HepG2 (cell line): ENCODE data around the gene GIPC1. TPM values are rescaled to one million over a fixed set of nuclear protein-coding genes. Genes with fewer than 3 reads are reported as not detected.

Experiments
- AFF4 ChIP-seq: sonication (generic); formaldehyde crosslinking; IDR thresholded peaks from 2 replicates; pipeline ENCODE4 v1.4.0; 2020; ENCODE audit warnings: missing genetic modification reagents
- DDIT3 ChIP-seq: sonication (generic); formaldehyde crosslinking; IDR thresholded peaks from 2 replicates; pipeline ENCODE4 v1.4.0; 2020; ENCODE audit warnings: mild to moderate bottlenecking, missing genetic modification reagents
- EED ChIP-seq: sonication (generic); formaldehyde crosslinking; IDR thresholded peaks from 2 replicates; pipeline ENCODE4 v1.5.0; 2020; ENCODE audit warnings: mild to moderate bottlenecking, missing genetic modification reagents
- EHMT2 ChIP-seq: fragments of 200-600 bp; sonication (generic); IDR thresholded peaks from 2 replicates; pipeline ENCODE4 v1.7.0; 2017; ENCODE audit warnings: antibody characterized with exemption, low read depth, low read length, borderline replicate concordance
- MLXIP ChIP-seq: sonication (generic); formaldehyde crosslinking; IDR thresholded peaks from 2 replicates; pipeline ENCODE4 v1.9.0; 2021; ENCODE audit warnings: missing genetic modification reagents, borderline replicate concordance
- NCOA5 ChIP-seq: sonication (generic); formaldehyde crosslinking; IDR thresholded peaks from 2 replicates; pipeline ENCODE4 v1.4.0; 2020; ENCODE audit warnings: missing genetic modification reagents
- PHF20 ChIP-seq: sonication (generic); formaldehyde crosslinking; IDR thresholded peaks from 2 replicates; pipeline ENCODE4 v1.5.0; 2020; ENCODE audit warnings: mild to moderate bottlenecking, missing genetic modification reagents
- RNF2 ChIP-seq: fragments of 450-650 bp; conservative IDR thresholded peaks from 2 replicates; pipeline ENCODE4 v1.6.1; 2016; ENCODE audit warnings: low read depth
- SP1 ChIP-seq, 2 experiments: fragments of 450-650 bp in 1 of 2; sonication (generic) in 1 of 2; formaldehyde crosslinking in 1 of 2; IDR thresholded peaks; 2 replicates each; pipeline versions ENCODE4 v1.4.0 to v1.6.1; 2016 to 2020; ENCODE audit warnings: missing genetic modification reagents in 1 of 2
- SSRP1 ChIP-seq: IDR thresholded peaks from 2 replicates; pipeline ENCODE4 v1.6.1; 2016; ENCODE audit warnings: control low read depth
- THYN1 ChIP-seq: sonication (generic); formaldehyde crosslinking; IDR thresholded peaks from 2 replicates; pipeline ENCODE4 v1.8.1; 2023; ENCODE audit warnings: low read depth, mild to moderate bottlenecking, moderate library complexity, missing genetic modification reagents, borderline replicate concordance
- ZNF431 ChIP-seq: sonication (generic); formaldehyde crosslinking; IDR thresholded peaks from 2 replicates; pipeline ENCODE4 v1.9.0; 2022; ENCODE audit warnings: missing genetic modification reagents, low read depth, mild to moderate bottlenecking, borderline replicate concordance
- ZNF576 ChIP-seq: sonication (generic); formaldehyde crosslinking; IDR thresholded peaks from 2 replicates; pipeline ENCODE4 v1.4.0; 2020; ENCODE audit warnings: mild to moderate bottlenecking, missing genetic modification reagents
- ZNF773 ChIP-seq: sonication (generic); formaldehyde crosslinking; IDR thresholded peaks from 2 replicates; pipeline ENCODE4 v1.4.0; 2020; ENCODE audit warnings: missing genetic modification reagents, borderline replicate concordance
- polyA plus RNA-seq, 8 experiments: library from polyadenylated mRNA; depleted of rRNA in 3 of 8; stranded (reverse) in 7 of 8; unstranded in 1 of 8; fragments of >200 nt; fragmentation: Illumina TruSeq in 4 of 8; extraction: Trizol in 4 of 8; gene quantifications; 2 replicates each; pipeline versions ENCODE4 v1.2.1 to v1.2.3, GENCODE V29; 2011 to 2016; ENCODE audit warnings: low read depth in 4 of 8, missing spikeins in 1 of 8, mixed read lengths in 1 of 8; ENCODE audit not compliant: insufficient read depth in 1 of 8
- total RNA-seq, 5 experiments: library from RNA; depleted of rRNA; stranded (reverse); fragments of >200 nt; fragmentation: Illumina TruSeq; extraction: Trizol; gene quantifications; 2 replicates each; pipeline ENCODE4 v1.2.3, GENCODE V29; 2016; ENCODE audit warnings: low read depth in 1 of 5
- TF ChIP-seq, protein P1 (sequence below): sonication (generic); formaldehyde crosslinking; conservative IDR thresholded peaks from 2 replicates; pipeline ENCODE4 v1.8.0; 2022; ENCODE audit warnings: low read depth, missing genetic modification reagents
- TF ChIP-seq, protein P2 (sequence below): sonication (generic); formaldehyde crosslinking; IDR thresholded peaks from 2 replicates; pipeline ENCODE4 v1.8.0; 2022; ENCODE audit warnings: missing genetic modification reagents, mild to moderate bottlenecking, moderate library complexity, borderline replicate concordance

Gene GIPC1
- total and polyA plus RNA-seq, 2 of the 13 experiments (the other 11 are each of a cell fraction or from before 2014, with no cell fraction given), result 27.1 to 48.1 TPM

DNA sequence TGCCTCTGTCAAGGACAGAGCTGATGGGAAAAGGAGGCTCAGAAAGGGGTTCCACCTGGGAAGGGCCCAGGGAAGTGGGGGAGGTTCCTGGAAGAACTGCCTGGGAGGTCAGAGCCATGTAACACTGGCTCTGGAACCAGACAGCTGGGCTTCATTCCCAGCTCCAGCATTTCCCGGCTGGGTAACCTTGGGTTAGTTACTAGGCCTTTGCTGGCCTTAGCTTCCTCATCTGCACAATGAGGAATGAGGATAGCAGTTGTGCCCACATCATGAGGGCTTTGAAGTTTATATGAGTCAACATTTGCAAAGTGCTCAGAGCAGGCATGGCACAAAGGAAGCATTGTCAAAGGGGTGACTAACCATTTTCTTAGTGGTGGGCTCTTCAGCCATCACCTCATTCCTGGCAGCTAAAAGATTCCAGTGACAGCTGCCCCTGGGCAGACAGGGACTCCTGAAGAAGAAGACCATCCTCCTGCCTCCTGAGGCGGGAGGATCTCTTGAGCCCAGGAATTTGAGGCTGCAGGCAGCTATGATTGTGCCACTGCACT, 24.0 kb upstream of the GIPC1 start (continued):
- TF ChIP-seq, protein P1, sequence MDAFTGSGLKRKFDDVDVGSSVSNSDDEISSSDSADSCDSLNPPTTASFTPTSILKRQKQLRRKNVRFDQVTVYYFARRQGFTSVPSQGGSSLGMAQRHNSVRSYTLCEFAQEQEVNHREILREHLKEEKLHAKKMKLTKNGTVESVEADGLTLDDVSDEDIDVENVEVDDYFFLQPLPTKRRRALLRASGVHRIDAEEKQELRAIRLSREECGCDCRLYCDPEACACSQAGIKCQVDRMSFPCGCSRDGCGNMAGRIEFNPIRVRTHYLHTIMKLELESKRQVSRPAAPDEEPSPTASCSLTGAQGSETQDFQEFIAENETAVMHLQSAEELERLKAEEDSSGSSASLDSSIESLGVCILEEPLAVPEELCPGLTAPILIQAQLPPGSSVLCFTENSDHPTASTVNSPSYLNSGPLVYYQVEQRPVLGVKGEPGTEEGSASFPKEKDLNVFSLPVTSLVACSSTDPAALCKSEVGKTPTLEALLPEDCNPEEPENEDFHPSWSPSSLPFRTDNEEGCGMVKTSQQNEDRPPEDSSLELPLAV (CRISPR knock-in tag), result no peak
- TF ChIP-seq NCOA5 (CRISPR knock-in tag) (no peak), EED (CRISPR knock-in tag) (no peak), ZNF576 (CRISPR knock-in tag) (no peak), DDIT3 (CRISPR knock-in tag) (no peak), MLXIP (CRISPR knock-in tag) (no peak), ZNF431 (no peak), ZNF773 (CRISPR knock-in tag) (no peak), AFF4 (CRISPR knock-in tag) (no peak), PHF20 (no peak), THYN1 (CRISPR knock-in tag) (no peak), RNF2 (no peak), SP1 (IDR thresholded peaks at IDR 0.05) (no peak), SP1 (CRISPR knock-in tag; IDR thresholded peaks at IDR 0.05) (no peak), SSRP1 (no peak), EHMT2 (no peak; the same call in 1 of the 2 replicates)
- TF ChIP-seq, protein P2, sequence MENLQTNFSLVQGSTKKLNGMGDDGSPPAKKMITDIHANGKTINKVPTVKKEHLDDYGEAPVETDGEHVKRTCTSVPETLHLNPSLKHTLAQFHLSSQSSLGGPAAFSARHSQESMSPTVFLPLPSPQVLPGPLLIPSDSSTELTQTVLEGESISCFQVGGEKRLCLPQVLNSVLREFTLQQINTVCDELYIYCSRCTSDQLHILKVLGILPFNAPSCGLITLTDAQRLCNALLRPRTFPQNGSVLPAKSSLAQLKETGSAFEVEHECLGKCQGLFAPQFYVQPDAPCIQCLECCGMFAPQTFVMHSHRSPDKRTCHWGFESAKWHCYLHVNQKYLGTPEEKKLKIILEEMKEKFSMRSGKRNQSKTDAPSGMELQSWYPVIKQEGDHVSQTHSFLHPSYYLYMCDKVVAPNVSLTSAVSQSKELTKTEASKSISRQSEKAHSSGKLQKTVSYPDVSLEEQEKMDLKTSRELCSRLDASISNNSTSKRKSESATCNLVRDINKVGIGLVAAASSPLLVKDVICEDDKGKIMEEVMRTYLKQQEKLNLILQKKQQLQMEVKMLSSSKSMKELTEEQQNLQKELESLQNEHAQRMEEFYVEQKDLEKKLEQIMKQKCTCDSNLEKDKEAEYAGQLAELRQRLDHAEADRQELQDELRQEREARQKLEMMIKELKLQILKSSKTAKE (CRISPR knock-in tag), result no peak
